Measurements from ENCODE around the gene HOXB5. TPM values are rescaled to one million over a fixed set of nuclear protein-coding genes. Genes with fewer than 3 reads are reported as not detected.

Gene HOXB5
- total RNA-seq, 2 donors from 2014 or later, result 11.0 to 22.7 TPM

GRCh38 chr17:48610282-48611211, 17.0 kb upstream of the HOXB5 start, which contains the start of gene HOXB7:
HOXB7 (minus strand) TSS chr17:48611017; CDS start chr17:48610918, 99 bp downstream.
- Histone ChIP-seq H3K4me1 (peaks cover 2% of the 10 kb centered on the region), H3K27ac (peak within 1 kb of the TSS; percentile 80), H3K36me3 (no peaks in the 10 kb centered on the region), H3K4me3 (peak within 1 kb of the TSS; percentile 57), H3K9me3 (no peaks in the 10 kb centered on the region), H3K9ac (ENCODE audit: low read depth in 2 of 2, low read length in 2 of 2) (peak within 1 kb of the TSS; percentile 80 to 89), H3K27me3 (peaks cover 8% of the 10 kb centered on the region)
- no peak for TF ChIP-seq CTCF (IDR thresholded peaks at IDR 0.05)
- intact Hi-C loops (cut with DNase I), result no loop called here
- peak; percentile 91 for DNase-seq

GRCh38 chr17:48609759-48610281, 16.2 kb upstream of the HOXB5 start:
- peaks cover 2% of the 10 kb centered on the region for H3K4me1 ChIP-seq

GRCh38 chr17:48609033-48609432, 15.5 kb upstream of the HOXB5 start:
- no peak for TF ChIP-seq CTCF (IDR thresholded peaks at IDR 0.05)
- intact Hi-C loops (cut with DNase I), result no loop called here
- DNase-seq, result no peak
- Histone ChIP-seq H3K9me3 (no peaks in the 10 kb centered on the region), H3K27me3 (peaks cover 5% of the 10 kb centered on the region), H3K4me3 (no peak overlapping the region), H3K9ac (ENCODE audit: low read depth in 2 of 2, low read length in 2 of 2) (peak overlapping the region; percentile 6 to 89), H3K27ac (no peak overlapping the region), H3K4me1 (peaks cover 2% of the 10 kb centered on the region), H3K36me3 (no peaks in the 10 kb centered on the region)

More at GRCh38 chr17:48609759-48610281, 16.2 kb upstream of the HOXB5 start:
- Histone ChIP-seq H3K36me3 (no peaks in the 10 kb centered on the region), H3K9ac (ENCODE audit: low read depth in 2 of 2, low read length in 2 of 2) (peak overlapping the region; percentile 75 to 89), H3K27ac (peak overlapping the region; percentile 80), H3K4me3 (peak overlapping the region; percentile 57), H3K9me3 (no peaks in the 10 kb centered on the region), H3K27me3 (peaks cover 8% of the 10 kb centered on the region)
- DNase-seq, result no peak
- TF ChIP-seq CTCF (IDR thresholded peaks at IDR 0.05), result no peak
- intact Hi-C loops (cut with DNase I), result no loop called here

- Histone ChIP-seq H3K9ac (ENCODE audit: low read depth in 2 of 2, low read length in 2 of 2) (peak overlapping the region in 1 of 2 donors; percentile 37), H3K4me3 (no peak overlapping the region), H3K36me3 (no peaks in the 10 kb centered on the region), H3K9me3 (no peaks in the 10 kb centered on the region), H3K27me3 (no peaks in the 10 kb centered on the region), H3K4me1 (peaks cover 2% of the 10 kb centered on the region), H3K27ac (no peak overlapping the region)
- intact Hi-C loops (cut with DNase I), result no loop called here
- no peak for DNase-seq
- TF ChIP-seq CTCF (IDR thresholded peaks at IDR 0.05), result no peak
These were observed 14.9 kb upstream of the HOXB5 start for GRCh38 chr17:48608494-48608834.

- Histone ChIP-seq H3K4me1 (peaks cover 2% of the 10 kb centered on the region), H3K36me3 (no peaks in the 10 kb centered on the region), H3K27me3 (no peaks in the 10 kb centered on the region), H3K9ac (ENCODE audit: low read depth in 2 of 2, low read length in 2 of 2) (peak overlapping the region in 1 of 2 donors; percentile 60), H3K9me3 (no peaks in the 10 kb centered on the region), H3K27ac (no peak overlapping the region), H3K4me3 (no peak overlapping the region)
- no peak for TF ChIP-seq CTCF (IDR thresholded peaks at IDR 0.05)
- no peak for DNase-seq
- intact Hi-C loops (cut with DNase I), result no loop called here
These were observed 13.5 kb upstream of the HOXB5 start for GRCh38 chr17:48606892-48607614.

Measured in colonic mucosa (tissue), 4 donors.